A673 (cell line): Measurements from ENCODE around the gene FRS2.
"Not testable (repeated sequence)": the region's sequence is repeated elsewhere in the genome, so short reads cannot be mapped to it uniquely, and the experiment has no call there.

Experiments
- CTCF ChIP-seq: fragments of 300-800, 200-600 bp; sonication (generic); conservative IDR thresholded peaks from 2 replicates; pipeline ENCODE4 v1.5.1; 2017; ENCODE audit warnings: low read depth, mild to moderate bottlenecking, antibody characterized with exemption, low read length, moderate library complexity, mixed read lengths
- EZH2 ChIP-seq: fragments of 200-600 bp; sonication (generic); IDR thresholded peaks from 2 replicates; pipeline ENCODE4 v1.6.1; 2017; ENCODE audit warnings: borderline replicate concordance, low read depth, mild to moderate bottlenecking, mixed read lengths, antibody characterized with exemption, low read length; ENCODE audit not compliant: poor library complexity, severe bottlenecking

- not testable (repeated sequence) for TF ChIP-seq EZH2, CTCF
These were observed 17.5 kb upstream of the FRS2 start for GRCh38 chr12:69452598-69453132.
